Stomach (tissue), 4 donors: Measurements from ENCODE around the gene SPAG9.

Experiments
- EP300 ChIP-seq: sonication (generic); formaldehyde crosslinking; IDR thresholded peaks from one replicate; pipeline ENCODE4 v1.6.1; 2017; ENCODE audit warnings: antibody characterized with exemption
- POLR2A ChIP-seq, 4 donors: fragments of 450-650 bp; IDR thresholded peaks; one replicate each; pipeline ENCODE4 v1.6.1; 2016; ENCODE audit warnings: antibody characterized with exemption in 4 of 4, control low read depth in 2 of 4, mild to moderate bottlenecking in 1 of 4, moderate library complexity in 1 of 4
- POLR2AphosphoS5 ChIP-seq, 3 donors: sonication (generic); formaldehyde crosslinking; IDR thresholded peaks; one replicate each; pipeline ENCODE4 v1.6.1; 2016; ENCODE audit warnings: antibody characterized with exemption in 3 of 3
- TF ChIP-seq, protein P1 (sequence below), 7 experiments: fragments of 450-650 bp in 4 of 7; fragments of 200-600 bp in 3 of 7; sonication (generic) in 3 of 7; IDR thresholded peaks; one replicate each; pipeline ENCODE4 v1.5.1; 2016 to 2019; ENCODE audit warnings: antibody characterized with exemption in 7 of 7, control low read depth in 2 of 7, mild to moderate bottlenecking in 1 of 7

DNA sequence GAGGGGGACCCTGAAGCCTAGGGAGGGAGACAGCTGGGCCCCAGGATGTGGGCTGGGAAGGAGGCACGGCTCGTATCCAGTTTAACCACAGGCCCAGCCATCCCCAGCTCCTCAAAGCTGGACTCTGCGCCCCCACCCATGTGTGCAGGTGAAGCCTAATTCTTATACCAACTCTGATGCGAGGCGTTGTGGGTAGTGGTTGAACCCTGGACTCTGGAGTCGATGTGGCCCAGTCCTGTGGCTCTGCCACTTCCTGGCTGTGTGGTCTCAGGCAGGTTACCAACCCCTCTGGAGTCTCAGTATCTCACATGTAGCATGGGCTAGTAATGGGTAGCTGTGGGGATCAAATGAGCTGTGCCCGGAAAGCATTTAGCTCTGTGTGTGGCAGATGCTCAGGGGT lies 194.1 kb downstream of the SPAG9 start:
- no peak for TF ChIP-seq EP300
- TF ChIP-seq, protein P1, sequence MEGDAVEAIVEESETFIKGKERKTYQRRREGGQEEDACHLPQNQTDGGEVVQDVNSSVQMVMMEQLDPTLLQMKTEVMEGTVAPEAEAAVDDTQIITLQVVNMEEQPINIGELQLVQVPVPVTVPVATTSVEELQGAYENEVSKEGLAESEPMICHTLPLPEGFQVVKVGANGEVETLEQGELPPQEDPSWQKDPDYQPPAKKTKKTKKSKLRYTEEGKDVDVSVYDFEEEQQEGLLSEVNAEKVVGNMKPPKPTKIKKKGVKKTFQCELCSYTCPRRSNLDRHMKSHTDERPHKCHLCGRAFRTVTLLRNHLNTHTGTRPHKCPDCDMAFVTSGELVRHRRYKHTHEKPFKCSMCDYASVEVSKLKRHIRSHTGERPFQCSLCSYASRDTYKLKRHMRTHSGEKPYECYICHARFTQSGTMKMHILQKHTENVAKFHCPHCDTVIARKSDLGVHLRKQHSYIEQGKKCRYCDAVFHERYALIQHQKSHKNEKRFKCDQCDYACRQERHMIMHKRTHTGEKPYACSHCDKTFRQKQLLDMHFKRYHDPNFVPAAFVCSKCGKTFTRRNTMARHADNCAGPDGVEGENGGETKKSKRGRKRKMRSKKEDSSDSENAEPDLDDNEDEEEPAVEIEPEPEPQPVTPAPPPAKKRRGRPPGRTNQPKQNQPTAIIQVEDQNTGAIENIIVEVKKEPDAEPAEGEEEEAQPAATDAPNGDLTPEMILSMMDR (IDR thresholded peaks at IDR 0.05), result no peak
- TF ChIP-seq POLR2AphosphoS5 (IDR thresholded peaks at IDR 0.05), result no peak
- TF ChIP-seq POLR2A (IDR thresholded peaks at IDR 0.05), result no peak
